SK-N-SH (cell line): ENCODE data around the gene SAG. TPM values are rescaled to one million over a fixed set of nuclear protein-coding genes. Genes with fewer than 3 reads are reported as not detected.

Experiments used
- CTCF ChIA-PET: fragments of 300-600, 350-600 bp; formaldehyde crosslinking; extraction: SDS; loops from one replicate; lab custom pipeline; 2021; lab: Yijun Ruan, JAX
- POLR2A ChIA-PET: fragments of 350-600 bp; sonication (Branson Sonifier 250); formaldehyde crosslinking; extraction: SDS; loops from one replicate; lab custom pipeline; 2020; ENCODE audit warnings: antibody characterized with exemption, inconsistent platforms; lab: Yijun Ruan, JAX
- DNase-seq: peaks from one replicate; pipeline ENCODE4 v3.0.0; 2012
- H2AFZ ChIP-seq: fragments of 200-600 bp; sonication (generic); 2 replicates; pipeline ENCODE4 v1.8.1; 2016; ENCODE audit warnings: antibody characterized with exemption, mild to moderate bottlenecking, low read depth
- H3F3A ChIP-seq: fragments of 200-600 bp; sonication (generic); replicated peaks from 2 replicates; pipeline ENCODE3; 2016; ENCODE audit warnings: antibody characterized with exemption, mild to moderate bottlenecking; ENCODE audit not compliant: insufficient read depth
- H3K27ac ChIP-seq, 2 experiments: fragments of 200-500 bp in 1 of 2; fragments of 200-600 bp in 1 of 2; sonication (Bioruptor generic) in 1 of 2; sonication (generic), shearing (Covaris generic) in 1 of 2; 2 replicates each; pipeline versions ENCODE4 v1.5.1 to v1.6.1; 2014 to 2016; ENCODE audit warnings: low read depth in 2 of 2, inconsistent platforms in 1 of 2, low read length in 1 of 2, mild to moderate bottlenecking in 1 of 2, mixed read lengths in 1 of 2
- H3K27me3 ChIP-seq: fragments of 200-600 bp; sonication (generic), shearing (Covaris generic); 2 replicates; pipeline ENCODE4 v1.6.1; 2016; ENCODE audit warnings: mixed run types; ENCODE audit not compliant: insufficient read depth
- H3K36me3 ChIP-seq, 2 experiments: fragments of 200-500 bp in 1 of 2; fragments of 200-600 bp in 1 of 2; sonication (Bioruptor generic) in 1 of 2; sonication (generic) in 1 of 2; replicated peaks in 1 of 2; 2 replicates each; pipeline versions ENCODE3 to v1.5.1; 2014 to 2016; ENCODE audit warnings: low read length in 1 of 2, mild to moderate bottlenecking in 1 of 2; ENCODE audit not compliant: insufficient read depth in 2 of 2, control insufficient read depth in 1 of 2
- H3K4me1 ChIP-seq, 2 experiments: fragments of 200-500 bp in 1 of 2; fragments of 200-600 bp in 1 of 2; sonication (Bioruptor generic) in 1 of 2; sonication (generic), shearing (Covaris generic) in 1 of 2; 2 replicates each; pipeline versions ENCODE4 v1.5.1 to v1.6.1; 2014 to 2016; ENCODE audit warnings: low read depth in 1 of 2, low read length in 1 of 2, mixed run types in 1 of 2; ENCODE audit not compliant: insufficient read depth in 2 of 2, control insufficient read depth in 1 of 2
- H3K4me2 ChIP-seq: fragments of 200-600 bp; sonication (generic), shearing (Covaris generic); 2 replicates; pipeline ENCODE4 v1.6.1; 2017; ENCODE audit warnings: mixed run types
- H3K4me3 ChIP-seq, 2 experiments: fragments of 200-500 bp in 1 of 2; fragments of 200-600 bp in 1 of 2; sonication (Bioruptor generic) in 1 of 2; sonication (generic), shearing (Covaris generic) in 1 of 2; 2 replicates each; pipeline versions ENCODE4 v1.5.1 to v1.8.1; 2014 to 2016; ENCODE audit warnings: low read depth in 2 of 2, inconsistent platforms in 1 of 2, low read length in 1 of 2, mild to moderate bottlenecking in 1 of 2, mixed read lengths in 1 of 2, moderate library complexity in 1 of 2
- H3K79me2 ChIP-seq: fragments of 200-600 bp; sonication (generic); 2 replicates; pipeline ENCODE4 v1.8.1; 2017; ENCODE audit warnings: mild to moderate bottlenecking; ENCODE audit not compliant: insufficient read depth
- H3K9ac ChIP-seq: fragments of 200-600 bp; sonication (generic); 2 replicates; pipeline ENCODE4 v1.6.1; 2017; ENCODE audit warnings: mixed run types
- H3K9me2 ChIP-seq: fragments of 200-600 bp; sonication (generic); 2 replicates; pipeline ENCODE4 v1.6.1; 2017; ENCODE audit warnings: mixed run types
- H3K9me3 ChIP-seq: fragments of 200-600 bp; sonication (generic); 2 replicates; pipeline ENCODE4 v1.6.1; 2017; ENCODE audit warnings: mixed run types, mild to moderate bottlenecking, moderate library complexity
- H4K20me1 ChIP-seq: fragments of 200-600 bp; sonication (generic); 2 replicates; pipeline ENCODE4 v1.6.1; 2017; ENCODE audit warnings: mild to moderate bottlenecking, mixed run types; ENCODE audit not compliant: insufficient read depth
- CHD2 ChIP-seq: fragments of 150-350 bp; IDR thresholded peaks from 2 replicates; pipeline ENCODE4 v1.6.1; 2018; ENCODE audit warnings: low read length; ENCODE audit not compliant: partially characterized antibody
- ELF1 ChIP-seq: IDR thresholded peaks from 2 replicates; pipeline ENCODE4 v1.4.0; 2012
- EP300 ChIP-seq, 2 experiments: IDR thresholded peaks; 2 replicates each; pipeline versions ENCODE4 v1.4.0 to v1.6.1; 2012; ENCODE audit warnings: borderline replicate concordance in 1 of 2, low read depth in 1 of 2, low read length in 1 of 2
- EZH2phosphoT487 ChIP-seq: fragments of 200-600 bp; sonication (generic); IDR thresholded peaks from 2 replicates; pipeline ENCODE4 v1.6.1; 2017; ENCODE audit warnings: low read depth, mixed run types, mild to moderate bottlenecking, antibody characterized with exemption, moderate library complexity, borderline replicate concordance
- FOXM1 ChIP-seq: IDR thresholded peaks from 2 replicates; pipeline ENCODE4 v1.4.0; 2012; ENCODE audit warnings: low read depth, mild to moderate bottlenecking
- GABPA ChIP-seq: IDR thresholded peaks from 2 replicates; pipeline ENCODE4 v1.4.0; 2012; ENCODE audit warnings: low read depth, mild to moderate bottlenecking
- JUND ChIP-seq: IDR thresholded peaks from 2 replicates; pipeline ENCODE4 v1.4.0; 2012
- MAX ChIP-seq: IDR thresholded peaks from 2 replicates; pipeline ENCODE4 v1.4.0; 2012; ENCODE audit warnings: low read depth
- MXI1 ChIP-seq: IDR thresholded peaks from 2 replicates; pipeline ENCODE4 v1.6.1; 2012; ENCODE audit warnings: mild to moderate bottlenecking, low read depth, low read length, improper control_type of control experiment
- RAD21 ChIP-seq: IDR thresholded peaks from 2 replicates; pipeline ENCODE4 v1.6.1; 2012; ENCODE audit warnings: mild to moderate bottlenecking, low read length
- RXRA ChIP-seq: IDR thresholded peaks from 2 replicates; pipeline ENCODE4 v1.4.0; 2012; ENCODE audit warnings: low read depth, mild to moderate bottlenecking, borderline replicate concordance
- SIN3A ChIP-seq: IDR thresholded peaks from 2 replicates; pipeline ENCODE4 v1.6.1; 2012; ENCODE audit warnings: low read depth, mild to moderate bottlenecking, low read length, moderate library complexity, borderline replicate concordance
- TAF1 ChIP-seq: IDR thresholded peaks from 2 replicates; pipeline ENCODE4 v1.6.1; 2012; ENCODE audit warnings: low read depth, mild to moderate bottlenecking, low read length, moderate library complexity, borderline replicate concordance
- TCF12 ChIP-seq: IDR thresholded peaks from 2 replicates; pipeline ENCODE4 v1.4.0; 2012
- USF1 ChIP-seq: IDR thresholded peaks from 2 replicates; pipeline ENCODE4 v1.4.0; 2012; ENCODE audit warnings: low read depth, borderline replicate concordance
- WGBS: methylation state at CpG from one replicate; pipeline ENCODE4 v1.1.6; 2017; ENCODE audit warnings: low lambda C conversion rate; 5-methylcytosine and 5-hydroxymethylcytosine counted together
- polyA plus RNA-seq, 3 experiments: library from polyadenylated mRNA; depleted of rRNA; stranded (reverse); fragments of >200 nt; gene quantifications; 2 replicates each; pipeline ENCODE4 v1.2.3, GENCODE V29; 2012
- TF ChIP-seq, protein P1 (sequence below): fragments of 150-350 bp; IDR thresholded peaks from 2 replicates; pipeline ENCODE4 v1.6.1; 2016; ENCODE audit warnings: mild to moderate bottlenecking, low read depth, low read length

Gene SAG
- polyA plus RNA-seq, 1 of the 3 experiments (the other 2 are of a cell fraction), result not detected

DNA sequence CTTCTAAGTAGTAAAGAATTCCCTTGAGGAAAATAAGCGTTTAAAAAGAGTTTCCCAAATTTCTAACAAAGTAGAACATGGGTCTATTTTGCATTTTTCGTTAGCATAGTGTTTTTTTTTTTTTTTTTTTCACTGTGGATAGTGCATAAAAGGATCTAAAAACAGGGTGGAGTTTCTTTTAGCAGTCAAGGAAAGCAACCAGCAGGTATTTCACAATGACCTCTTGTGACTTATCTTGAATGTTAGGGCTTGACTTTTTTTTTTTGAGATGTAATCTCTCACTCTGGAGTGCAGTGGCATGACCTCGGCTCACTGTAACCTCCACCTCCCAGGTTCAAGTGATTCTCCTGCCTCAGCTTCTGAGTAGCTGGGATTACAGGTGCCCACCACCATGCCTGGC lies 31.8 kb downstream of the SAG start:
- H3K27me3 ChIP-seq, result no peaks in the 10 kb centered on the region
- ChIA-PET CTCF (no interaction called here), POLR2A (no interaction called here)
- H3F3A ChIP-seq, result no peaks in the 10 kb centered on the region
- no peak overlapping the region for H2AFZ ChIP-seq
- H3K9me3 ChIP-seq, result 0 out of 2 replicates have a peak, but pooled peaks cover 3% of the 10 kb centered on the region
- H4K20me1 ChIP-seq, result no peaks in the 10 kb centered on the region
- H3K4me1 ChIP-seq, result peaks cover 0 to 9% of the 10 kb centered on the region in 2 experiments; a peak in 1 of 4 replicates
- no peaks in the 10 kb centered on the region for H3K9me2 ChIP-seq
- no peak for DNase-seq
- H3K9ac ChIP-seq, result no peak overlapping the region
- H3K4me2 ChIP-seq, result no peak overlapping the region
- no peak overlapping the region for H3K27ac ChIP-seq
- no peak for TF ChIP-seq RXRA
- no peak for TF ChIP-seq CHD2
- no peak for TF ChIP-seq TAF1
- TF ChIP-seq SIN3A, result no peak
- TF ChIP-seq EZH2phosphoT487, result no peak
- no peak for TF ChIP-seq GABPA
- no peak for TF ChIP-seq JUND
- no peak for TF ChIP-seq USF1
- no peak for TF ChIP-seq TCF12
- TF ChIP-seq RAD21, result no peak
- TF ChIP-seq, protein P1, sequence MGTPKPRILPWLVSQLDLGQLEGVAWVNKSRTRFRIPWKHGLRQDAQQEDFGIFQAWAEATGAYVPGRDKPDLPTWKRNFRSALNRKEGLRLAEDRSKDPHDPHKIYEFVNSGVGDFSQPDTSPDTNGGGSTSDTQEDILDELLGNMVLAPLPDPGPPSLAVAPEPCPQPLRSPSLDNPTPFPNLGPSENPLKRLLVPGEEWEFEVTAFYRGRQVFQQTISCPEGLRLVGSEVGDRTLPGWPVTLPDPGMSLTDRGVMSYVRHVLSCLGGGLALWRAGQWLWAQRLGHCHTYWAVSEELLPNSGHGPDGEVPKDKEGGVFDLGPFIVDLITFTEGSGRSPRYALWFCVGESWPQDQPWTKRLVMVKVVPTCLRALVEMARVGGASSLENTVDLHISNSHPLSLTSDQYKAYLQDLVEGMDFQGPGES, result no peak
- no peak for TF ChIP-seq MXI1
- TF ChIP-seq ELF1, result no peak
- TF ChIP-seq FOXM1, result no peak
- no peak for TF ChIP-seq MAX
- no peak for TF ChIP-seq EP300 (IDR thresholded peaks at IDR 0.05; ENCODE audit: borderline replicate concordance in 1 of 2, low read depth in 1 of 2, low read length in 1 of 2)
- 47% methylated on average over 3 of the region's 3 CpGs for WGBS
- H3K36me3 ChIP-seq, result no peaks in the 10 kb centered on the region
- H3K79me2 ChIP-seq, result no peaks in the 10 kb centered on the region
- H3K4me3 ChIP-seq, result no peak overlapping the region

DNA sequence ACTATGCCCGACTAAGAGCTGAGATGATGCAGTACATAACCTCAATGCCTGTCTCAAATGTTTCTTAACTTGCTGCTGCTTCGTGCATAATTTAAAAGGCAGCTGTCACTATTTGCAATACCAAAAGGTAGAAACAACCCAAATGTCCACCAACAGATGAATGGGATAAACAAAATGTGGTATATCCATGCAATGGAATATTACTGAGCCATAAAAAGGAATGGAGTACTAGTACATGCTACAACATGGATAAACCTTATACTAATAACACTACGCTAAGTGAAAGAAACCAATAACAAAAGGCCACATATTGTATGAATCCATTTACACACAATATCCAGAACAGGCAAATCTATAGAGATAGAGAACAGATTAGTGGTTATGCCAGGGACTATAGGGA lies 33.7 kb downstream of the SAG start:
- no peak overlapping the region for H3K9ac ChIP-seq
- H3K36me3 ChIP-seq, result no peaks in the 10 kb centered on the region
- H3K79me2 ChIP-seq, result no peaks in the 10 kb centered on the region
- DNase-seq, result no peak
- 0 out of 2 replicates have a peak, but pooled peaks cover 3% of the 10 kb centered on the region for H3K9me3 ChIP-seq
- H3K27ac ChIP-seq, result no peak overlapping the region
- no peak overlapping the region for H2AFZ ChIP-seq
- H3K27me3 ChIP-seq, result no peaks in the 10 kb centered on the region
- H3F3A ChIP-seq, result no peaks in the 10 kb centered on the region
- no peak overlapping the region for H3K4me2 ChIP-seq
- ChIA-PET POLR2A (no interaction called here), CTCF (interaction anchor here (0.7 to 1.1 kb wide), 2 partner anchors 13 to 75 kb away, joined by 3 read pairs; partner anchors contain the start of gene DGKD)
- WGBS, result 96% methylated on average over 3 of the region's 3 CpGs
- H3K4me3 ChIP-seq, result no peak overlapping the region
- H4K20me1 ChIP-seq, result no peaks in the 10 kb centered on the region
- H3K4me1 ChIP-seq, result peaks cover 0 to 9% of the 10 kb centered on the region in 2 experiments; a peak in 1 of 4 replicates
- no peak for TF ChIP-seq RAD21
- no peaks in the 10 kb centered on the region for H3K9me2 ChIP-seq
